Panc1 (cell line): Measurements from ENCODE around the gene CDH12.

Experiments
- CTCF ChIP-seq: fragments of 450-650 bp; IDR thresholded peaks from 2 replicates; pipeline ENCODE4 v1.5.1; 2017; ENCODE audit warnings: mild to moderate bottlenecking
- POLR2AphosphoS5 ChIP-seq: IDR thresholded peaks from 2 replicates; pipeline ENCODE4 v1.6.1; 2012; ENCODE audit warnings: mild to moderate bottlenecking, low read depth, low read length, moderate library complexity
- REST ChIP-seq, 2 experiments: IDR thresholded peaks; 2 replicates each; pipeline ENCODE4 v1.6.1; 2011 to 2012; ENCODE audit warnings: low read depth in 2 of 2, control low read depth in 1 of 2, low read length in 1 of 2, mild to moderate bottlenecking in 1 of 2, moderate library complexity in 1 of 2; ENCODE audit not compliant: insufficient read depth in 1 of 2

GRCh38 chr5:21826884-21827283, 1026.3 kb downstream of the CDH12 start:
- TF ChIP-seq CTCF (no peak), POLR2AphosphoS5 (no peak), REST (IDR thresholded peaks at IDR 0.05; ENCODE audit: insufficient read depth in 1 of 2, low read depth in 2 of 2, low read length in 1 of 2) (no peak)
